ENCODE measurements around the gene PRDM1.
A peak's percentile ranks its signal among the peaks of the same experiment; 100 is the strongest.

PRDM1 gene

GRCh38 chr6:106085984-106086813 lies at the start of gene PRDM1:
PRDM1 (plus strand) TSS chr6:106086336; CDS start chr6:106086554, 218 bp downstream.
- Histone ChIP-seq H3K4me3 (ENCODE audit: low read length) (peak within 1 kb of the TSS; percentile 87), H3K27me3 (ENCODE audit: control insufficient read depth, insufficient read depth, low read length) (peaks cover 35% of the 10 kb centered on the region), H3K9ac (ENCODE audit: low read length) (peak within 1 kb of the TSS; percentile 37), H3K4me1 (ENCODE audit: control insufficient read depth, low read depth, low read length) (peaks cover 34% of the 10 kb centered on the region), H3K36me3 (ENCODE audit: control insufficient read depth, low read depth, low read length) (no peaks in the 10 kb centered on the region), H3K9me3 (ENCODE audit: control insufficient read depth, low read depth, low read length) (no peaks in the 10 kb centered on the region), H3K27ac (ENCODE audit: low read length) (no peak within 1 kb of the TSS)

- no peaks in the 10 kb centered on the region for H3K4me1 ChIP-seq (ENCODE audit: control insufficient read depth, low read depth, low read length)
- H3K27ac ChIP-seq (ENCODE audit: low read length): no peak overlapping the region
- no peaks in the 10 kb centered on the region for H3K9me3 ChIP-seq (ENCODE audit: control insufficient read depth, low read depth, low read length)
Observed at GRCh38 chr6:106037060-106037459, 49.1 kb upstream of the PRDM1 start.

DNA sequence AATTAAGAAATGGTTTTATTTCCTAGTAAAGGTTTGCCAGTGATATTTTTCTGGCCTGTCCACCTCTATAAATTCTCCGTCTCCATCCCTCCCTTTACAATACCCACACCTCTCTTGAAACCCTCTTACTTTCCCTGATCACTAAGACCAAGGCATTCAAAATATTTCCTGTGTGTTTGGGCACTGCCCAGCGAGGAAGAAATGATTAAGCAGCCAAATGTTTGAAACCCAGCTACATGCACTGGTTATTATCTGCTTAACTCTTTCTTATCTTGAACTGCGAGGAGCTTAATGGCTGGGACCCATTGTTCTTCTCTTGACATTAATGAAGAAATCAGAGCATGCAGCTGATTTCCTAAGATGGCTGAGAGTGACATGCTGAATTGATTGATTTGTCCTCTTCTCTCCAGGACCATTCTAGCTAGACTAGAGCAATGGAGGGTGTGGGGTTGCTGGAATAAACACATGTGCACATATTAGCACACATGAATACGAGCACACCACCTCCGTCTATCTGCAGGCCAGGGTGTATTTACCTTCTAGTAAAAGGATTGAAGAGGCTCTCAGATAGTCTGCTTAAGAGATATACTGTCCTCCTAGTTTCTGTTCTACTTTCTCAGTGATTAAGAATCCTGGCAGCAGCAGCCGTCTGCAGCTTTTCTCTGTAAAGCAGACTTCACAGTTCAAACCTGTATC lies 46.1 kb upstream of the PRDM1 start:
- no peaks in the 10 kb centered on the region for H3K36me3 ChIP-seq (ENCODE audit: control insufficient read depth, low read depth, low read length)
- H3K27ac ChIP-seq (ENCODE audit: low read length): no peak overlapping the region
- H3K4me3 ChIP-seq (ENCODE audit: low read length): no peak overlapping the region
- no peaks in the 10 kb centered on the region for H3K27me3 ChIP-seq (ENCODE audit: control insufficient read depth, insufficient read depth, low read length)
- H3K9ac ChIP-seq (ENCODE audit: low read length): no peak overlapping the region
- no peaks in the 10 kb centered on the region for H3K4me1 ChIP-seq (ENCODE audit: control insufficient read depth, low read depth, low read length)
- no peaks in the 10 kb centered on the region for H3K9me3 ChIP-seq (ENCODE audit: control insufficient read depth, low read depth, low read length)

More at GRCh38 chr6:106037060-106037459, 49.1 kb upstream of the PRDM1 start:
- Histone ChIP-seq H3K27me3 (ENCODE audit: control insufficient read depth, insufficient read depth, low read length) (no peaks in the 10 kb centered on the region), H3K4me3 (ENCODE audit: low read length) (no peak overlapping the region), H3K9ac (ENCODE audit: low read length) (no peak overlapping the region), H3K36me3 (ENCODE audit: control insufficient read depth, low read depth, low read length) (no peaks in the 10 kb centered on the region)

GRCh38 chr6:106044151-106044550 lies 42.0 kb upstream of the PRDM1 start:
- Histone ChIP-seq H3K27me3 (ENCODE audit: control insufficient read depth, insufficient read depth, low read length) (no peaks in the 10 kb centered on the region), H3K4me3 (ENCODE audit: low read length) (no peak overlapping the region), H3K9me3 (ENCODE audit: control insufficient read depth, low read depth, low read length) (no peaks in the 10 kb centered on the region), H3K27ac (ENCODE audit: low read length) (no peak overlapping the region), H3K4me1 (ENCODE audit: control insufficient read depth, low read depth, low read length) (no peaks in the 10 kb centered on the region), H3K9ac (ENCODE audit: low read length) (no peak overlapping the region), H3K36me3 (ENCODE audit: control insufficient read depth, low read depth, low read length) (no peaks in the 10 kb centered on the region)

DNA sequence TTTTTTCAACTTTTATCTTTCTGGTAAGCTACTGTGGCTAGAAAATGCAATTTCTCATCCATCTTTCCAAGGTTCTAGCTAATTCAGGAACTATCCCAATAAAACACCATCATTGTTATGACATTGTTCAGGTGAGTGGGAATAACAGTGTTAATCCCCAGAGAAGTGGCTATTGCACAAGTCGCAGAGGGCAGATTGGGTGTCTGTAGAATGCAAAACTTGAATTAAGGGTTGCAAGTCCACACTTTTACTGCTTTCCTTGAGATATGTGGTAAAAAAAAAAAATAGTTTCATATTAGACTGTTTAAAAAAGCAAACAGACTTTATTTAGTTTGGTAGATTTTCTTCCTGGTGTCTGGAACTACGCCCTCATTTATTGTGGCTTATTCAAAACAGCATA lies 41.1 kb upstream of the PRDM1 start:
- no peaks in the 10 kb centered on the region for H3K9me3 ChIP-seq (ENCODE audit: control insufficient read depth, low read depth, low read length)
- no peak overlapping the region for H3K9ac ChIP-seq (ENCODE audit: low read length)
- H3K4me3 ChIP-seq (ENCODE audit: low read length): no peak overlapping the region
- H3K4me1 ChIP-seq (ENCODE audit: control insufficient read depth, low read depth, low read length): no peaks in the 10 kb centered on the region
- no peak overlapping the region for H3K27ac ChIP-seq (ENCODE audit: low read length)
- no peaks in the 10 kb centered on the region for H3K36me3 ChIP-seq (ENCODE audit: control insufficient read depth, low read depth, low read length)
- H3K27me3 ChIP-seq (ENCODE audit: control insufficient read depth, insufficient read depth, low read length): no peaks in the 10 kb centered on the region

DNA sequence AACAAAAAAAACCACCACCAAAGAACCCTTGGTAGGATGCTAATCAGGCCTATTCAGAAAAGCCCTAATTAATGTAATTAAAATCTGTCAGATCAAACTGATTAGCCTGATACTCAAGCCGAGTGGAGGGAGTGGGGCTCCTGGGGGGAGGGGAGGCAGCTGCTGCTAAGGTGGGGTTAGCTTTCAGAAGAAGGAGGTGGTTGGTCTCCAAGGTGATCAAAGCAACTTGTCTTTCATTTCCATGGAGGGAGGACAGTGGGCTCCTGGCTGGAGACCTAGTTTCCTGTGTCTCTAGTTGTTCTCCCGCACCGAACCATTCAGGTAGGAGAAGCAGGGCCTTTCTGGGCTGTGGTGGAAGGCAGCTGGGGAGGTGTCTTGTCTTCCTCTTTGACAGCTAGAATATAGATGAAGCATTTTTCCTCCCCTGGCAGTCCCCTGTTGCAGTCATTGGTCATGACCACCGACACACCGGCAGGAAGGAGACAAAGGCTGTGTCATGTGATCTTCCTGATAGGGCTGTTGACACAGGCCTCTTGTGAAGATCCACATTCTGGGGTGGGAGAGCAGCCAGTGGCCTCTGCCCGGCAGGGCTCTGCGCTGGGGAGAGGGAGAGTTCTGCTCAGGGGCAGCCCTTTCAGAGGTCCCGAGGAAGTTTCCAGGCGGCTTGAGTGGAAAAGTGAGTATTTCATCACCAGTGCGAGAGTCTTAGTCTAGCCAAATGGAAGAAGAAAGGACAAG lies 39.9 kb upstream of the PRDM1 start:
- Histone ChIP-seq H3K27ac (ENCODE audit: low read length) (no peak overlapping the region), H3K4me3 (ENCODE audit: low read length) (no peak overlapping the region), H3K9me3 (ENCODE audit: control insufficient read depth, low read depth, low read length) (no peaks in the 10 kb centered on the region), H3K9ac (ENCODE audit: low read length) (no peak overlapping the region), H3K27me3 (ENCODE audit: control insufficient read depth, insufficient read depth, low read length) (no peaks in the 10 kb centered on the region), H3K36me3 (ENCODE audit: control insufficient read depth, low read depth, low read length) (no peaks in the 10 kb centered on the region), H3K4me1 (ENCODE audit: control insufficient read depth, low read depth, low read length) (peaks cover 4% of the 10 kb centered on the region)

GRCh38 chr6:106046854-106047200 lies 39.3 kb upstream of the PRDM1 start:
- no peaks in the 10 kb centered on the region for H3K9me3 ChIP-seq (ENCODE audit: control insufficient read depth, low read depth, low read length)
- H3K27me3 ChIP-seq (ENCODE audit: control insufficient read depth, insufficient read depth, low read length): no peaks in the 10 kb centered on the region
- no peak overlapping the region for H3K4me3 ChIP-seq (ENCODE audit: low read length)
- no peaks in the 10 kb centered on the region for H3K36me3 ChIP-seq (ENCODE audit: control insufficient read depth, low read depth, low read length)
- peaks cover 9% of the 10 kb centered on the region for H3K4me1 ChIP-seq (ENCODE audit: control insufficient read depth, low read depth, low read length)
- H3K27ac ChIP-seq (ENCODE audit: low read length): no peak overlapping the region
- H3K9ac ChIP-seq (ENCODE audit: low read length): no peak overlapping the region

GRCh38 chr6:106048336-106048735 lies 37.8 kb upstream of the PRDM1 start:
- H3K9me3 ChIP-seq (ENCODE audit: control insufficient read depth, low read depth, low read length): no peaks in the 10 kb centered on the region
- no peak overlapping the region for H3K9ac ChIP-seq (ENCODE audit: low read length)
- no peak overlapping the region for H3K4me3 ChIP-seq (ENCODE audit: low read length)
- no peak overlapping the region for H3K27ac ChIP-seq (ENCODE audit: low read length)
- no peaks in the 10 kb centered on the region for H3K27me3 ChIP-seq (ENCODE audit: control insufficient read depth, insufficient read depth, low read length)
- peaks cover 11% of the 10 kb centered on the region for H3K4me1 ChIP-seq (ENCODE audit: control insufficient read depth, low read depth, low read length)
- H3K36me3 ChIP-seq (ENCODE audit: control insufficient read depth, low read depth, low read length): no peaks in the 10 kb centered on the region

- Histone ChIP-seq H3K27ac (ENCODE audit: low read length) (no peak overlapping the region), H3K27me3 (ENCODE audit: control insufficient read depth, insufficient read depth, low read length) (no peaks in the 10 kb centered on the region), H3K4me3 (ENCODE audit: low read length) (no peak overlapping the region), H3K36me3 (ENCODE audit: control insufficient read depth, low read depth, low read length) (no peaks in the 10 kb centered on the region), H3K9me3 (ENCODE audit: control insufficient read depth, low read depth, low read length) (no peaks in the 10 kb centered on the region), H3K9ac (ENCODE audit: low read length) (no peak overlapping the region), H3K4me1 (ENCODE audit: control insufficient read depth, low read depth, low read length) (peaks cover 11% of the 10 kb centered on the region)
Observed at GRCh38 chr6:106050538-106050937, 35.6 kb upstream of the PRDM1 start.

DNA sequence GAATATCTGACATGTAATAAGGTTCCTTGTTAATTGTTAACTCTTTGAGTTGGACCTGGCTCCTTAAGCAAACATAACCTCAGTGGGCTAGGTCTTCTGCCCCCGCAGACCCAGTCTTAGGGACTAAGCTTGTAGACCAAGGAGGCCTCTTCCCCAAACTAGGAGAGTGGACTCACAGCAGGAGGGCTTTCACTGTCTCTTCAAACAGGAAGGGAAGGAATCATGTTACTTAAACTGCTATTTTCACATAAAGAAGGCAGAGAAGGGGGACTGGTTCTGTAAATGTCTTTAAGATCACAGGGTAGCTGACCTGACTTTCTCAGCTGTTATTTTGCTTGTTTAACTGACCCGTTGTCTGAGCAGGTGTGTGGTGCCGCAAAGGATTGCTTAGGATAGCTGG lies 34.9 kb upstream of the PRDM1 start:
- H3K9me3 ChIP-seq (ENCODE audit: control insufficient read depth, low read depth, low read length): no peaks in the 10 kb centered on the region
- H3K36me3 ChIP-seq (ENCODE audit: control insufficient read depth, low read depth, low read length): no peaks in the 10 kb centered on the region
- H3K27me3 ChIP-seq (ENCODE audit: control insufficient read depth, insufficient read depth, low read length): no peaks in the 10 kb centered on the region
- H3K4me3 ChIP-seq (ENCODE audit: low read length): peak overlapping the region; percentile 28
- H3K4me1 ChIP-seq (ENCODE audit: control insufficient read depth, low read depth, low read length): peaks cover 15% of the 10 kb centered on the region
- peak overlapping the region; percentile 25 for H3K9ac ChIP-seq (ENCODE audit: low read length)
- no peak overlapping the region for H3K27ac ChIP-seq (ENCODE audit: low read length)

DNA sequence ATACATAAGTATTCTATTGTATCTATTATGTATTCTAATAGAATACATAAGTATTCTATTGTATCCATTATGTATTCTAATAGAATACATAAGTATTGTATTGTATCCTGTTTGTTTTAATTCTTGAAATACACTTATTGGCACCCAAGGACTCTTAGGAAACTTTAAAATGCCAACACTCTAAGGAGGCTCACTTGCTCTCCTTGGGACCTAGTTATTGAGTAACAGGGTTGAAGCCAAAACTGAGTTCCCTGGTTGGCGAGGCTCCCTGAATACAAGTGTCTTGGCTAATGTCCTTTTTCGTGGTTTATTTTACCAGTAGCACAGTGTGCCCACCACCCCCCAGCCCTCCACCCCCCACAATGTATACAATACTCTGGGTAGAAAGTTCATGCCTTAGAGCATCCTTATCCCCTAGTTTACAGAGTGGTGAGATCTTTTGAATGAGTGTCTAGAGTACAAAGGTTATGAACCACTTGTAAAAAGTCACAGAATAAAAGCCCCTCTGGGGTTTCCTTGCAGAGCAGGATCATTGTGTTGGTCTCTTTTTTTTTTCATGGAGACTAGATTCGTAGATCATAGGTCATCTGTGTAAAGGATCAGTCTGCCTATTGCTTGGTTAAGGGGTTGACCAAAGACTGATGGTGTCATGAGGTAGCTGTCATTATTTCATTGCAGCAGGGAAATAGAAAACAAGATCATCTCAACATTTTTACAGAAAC lies 32.5 kb upstream of the PRDM1 start:
- H3K9ac ChIP-seq (ENCODE audit: low read length): no peak overlapping the region
- H3K4me1 ChIP-seq (ENCODE audit: control insufficient read depth, low read depth, low read length): peaks cover 20% of the 10 kb centered on the region
- no peak overlapping the region for H3K27ac ChIP-seq (ENCODE audit: low read length)
- no peak overlapping the region for H3K4me3 ChIP-seq (ENCODE audit: low read length)
- H3K9me3 ChIP-seq (ENCODE audit: control insufficient read depth, low read depth, low read length): no peaks in the 10 kb centered on the region
- no peaks in the 10 kb centered on the region for H3K27me3 ChIP-seq (ENCODE audit: control insufficient read depth, insufficient read depth, low read length)
- no peaks in the 10 kb centered on the region for H3K36me3 ChIP-seq (ENCODE audit: control insufficient read depth, low read depth, low read length)

All from iPS-18a (cell line).